Uterus (tissue), 4 donors: ENCODE data around the gene KANSL1. TPM values are rescaled to one million over a fixed set of nuclear protein-coding genes. Genes with fewer than 3 reads are reported as not detected.
"Not testable (repeated sequence)": the region's sequence is repeated elsewhere in the genome, so short reads cannot be mapped to it uniquely, and the experiment has no call there.

Source experiments
- DNase-seq, 2 donors: peaks; one replicate each; pipeline ENCODE4 v3.0.0-alpha.2; 2019 to 2020
- H3K27ac ChIP-seq, 2 donors: fragments of 200-600 bp; sonication (generic); 1 replicate in 1 of 2; 2 replicates in 1 of 2; pipeline ENCODE4 v1.5.1; 2016 to 2018
- H3K27me3 ChIP-seq, 2 donors: fragments of 200-600 bp; sonication (generic); one replicate each; pipeline ENCODE4 v1.5.1; 2018 to 2019; ENCODE audit warnings: control low read depth in 1 of 2
- H3K36me3 ChIP-seq, 2 donors: fragments of 200-600 bp; sonication (generic); one replicate each; pipeline ENCODE4 v1.5.1; 2019; ENCODE audit warnings: control low read depth in 1 of 2
- H3K4me1 ChIP-seq, 2 donors: fragments of 200-600 bp; sonication (generic); one replicate each; pipeline ENCODE4 v1.5.1; 2018 to 2019; ENCODE audit warnings: control low read depth in 1 of 2
- H3K4me3 ChIP-seq, 2 donors: fragments of 200-600 bp; sonication (generic); 1 replicate in 1 of 2; 2 replicates in 1 of 2; pipeline ENCODE4 v1.5.1; 2018 to 2019; ENCODE audit warnings: mild to moderate bottlenecking in 1 of 2
- H3K9me3 ChIP-seq, 2 donors: fragments of 200-600 bp; sonication (generic); one replicate each; pipeline ENCODE4 v1.5.1; 2019; ENCODE audit warnings: control low read depth in 1 of 2
- CTCF ChIP-seq, 4 experiments: fragments of 200-600 bp in 2 of 4; fragments of 450-650 bp in 2 of 4; sonication (generic) in 2 of 4; IDR thresholded peaks; one replicate each; pipeline ENCODE4 v1.5.1; 2016 to 2019; ENCODE audit warnings: antibody characterized with exemption in 4 of 4, mild to moderate bottlenecking in 2 of 4, moderate library complexity in 1 of 4
- POLR2A ChIP-seq, 2 donors: fragments of 450-650 bp; IDR thresholded peaks; one replicate each; pipeline ENCODE4 v1.6.1; 2016; ENCODE audit warnings: antibody characterized with exemption in 2 of 2, mild to moderate bottlenecking in 1 of 2, moderate library complexity in 1 of 2
- intact Hi-C: fragments of 100-400 bp; cut with DNase I; formaldehyde crosslinking; loops from one replicate; pipeline ENCODE4 v1.15.1; 2023; ENCODE audit warnings: low total_unique reads
- total RNA-seq, 4 donors: library from RNA; depleted of rRNA in 3 of 4; stranded (reverse); fragments of >200 nt in 3 of 4; gene quantifications; one replicate each; pipeline versions ENCODE4 v1.1.0 to v1.2.4, GENCODE V29; 2014 to 2023
- donor health status: DM: yes; HTN: yes; CAD: no.

KANSL1 gene
- total RNA-seq, 4 donors from 2014 or later, result 55.8 to 192 (median 146) TPM

DNA sequence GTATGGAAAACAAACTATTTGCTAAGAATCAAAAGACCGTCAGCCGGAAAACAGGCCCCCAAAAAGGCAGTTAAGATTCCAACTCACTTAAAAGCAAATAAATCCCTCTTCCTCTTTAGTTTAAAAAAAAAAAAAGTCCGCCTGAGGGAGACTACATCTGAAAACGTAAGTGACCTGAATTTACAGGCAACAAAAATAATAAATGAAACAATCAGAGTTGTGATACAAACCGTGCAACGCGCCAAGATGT lies 1.1 kb downstream of the KANSL1 start:
- TF ChIP-seq POLR2A (IDR thresholded peaks at IDR 0.05) (no peak), CTCF (IDR thresholded peaks at IDR 0.05) (no peak)
- Histone ChIP-seq H3K4me3 (peak overlapping the region; percentile 91 to 99), H3K27ac (peak overlapping the region; percentile 100), H3K36me3 (no peaks in the 10 kb centered on the region), H3K27me3 (no peaks in the 10 kb centered on the region), H3K9me3 (no peaks in the 10 kb centered on the region), H3K4me1 (peaks cover 4 to 11% of the 10 kb centered on the region in 2 donors)
- no peak for DNase-seq
- intact Hi-C loops, result loop anchor here (5.0 kb wide), 1 partner anchor 145 kb away; no protein-coding TSS in a partner anchor

DNA sequence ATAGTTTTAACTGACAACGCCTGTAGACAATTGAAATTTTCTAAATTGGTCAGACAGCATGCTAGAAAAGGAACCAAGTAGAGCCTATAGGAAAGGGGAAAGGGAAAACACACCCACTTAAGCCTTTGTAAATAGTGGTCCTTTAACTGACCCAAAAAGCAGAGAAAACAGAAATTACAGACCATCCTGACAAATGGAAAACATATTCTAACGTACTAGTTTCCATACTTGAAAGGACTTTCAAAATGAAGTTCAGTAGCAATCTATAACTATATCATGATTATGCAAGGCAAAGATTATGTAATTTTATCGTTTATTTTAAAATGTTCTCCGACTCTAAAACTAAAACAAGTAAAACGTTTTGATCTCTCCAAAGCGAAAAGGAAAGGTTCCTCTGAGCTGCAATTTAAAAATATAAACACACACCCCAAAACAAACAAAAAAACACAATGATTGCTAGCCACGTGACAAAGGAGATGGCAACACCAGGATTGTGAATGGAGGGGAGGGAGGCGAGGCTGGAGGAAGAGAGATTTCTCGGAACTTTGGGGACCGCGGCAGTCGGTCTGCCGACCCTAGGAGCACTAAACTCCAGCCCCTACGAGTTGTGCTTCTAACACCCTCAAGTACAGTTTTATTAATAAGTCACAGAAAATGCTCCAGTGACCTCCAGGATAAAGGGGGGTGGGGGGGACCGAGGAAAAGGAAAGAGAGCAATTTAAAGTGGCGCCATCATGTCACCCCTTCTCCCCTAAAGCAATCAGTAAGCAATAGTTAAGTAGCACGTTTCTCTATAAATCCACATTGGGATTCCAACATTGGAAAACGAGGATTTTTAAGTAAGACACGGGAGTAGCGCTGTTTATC lies 1.7 kb downstream of the KANSL1 start:
- H3K27me3 ChIP-seq, result no peaks in the 10 kb centered on the region
- no peaks in the 10 kb centered on the region for H3K9me3 ChIP-seq
- no peak for TF ChIP-seq CTCF (IDR thresholded peaks at IDR 0.05)
- TF ChIP-seq POLR2A (IDR thresholded peaks at IDR 0.05), result no peak
- peaks cover 4 to 11% of the 10 kb centered on the region in 2 donors for H3K4me1 ChIP-seq
- DNase-seq, result no peak
- peak overlapping the region; percentile 91 to 99 for H3K4me3 ChIP-seq
- no peaks in the 10 kb centered on the region for H3K36me3 ChIP-seq
- H3K27ac ChIP-seq, result peak overlapping the region; percentile 100
- intact Hi-C loops, result loop anchor here (5.0 kb wide), 1 partner anchor 144 kb away; no protein-coding TSS in a partner anchor

- no peak for TF ChIP-seq POLR2A (IDR thresholded peaks at IDR 0.05)
- TF ChIP-seq CTCF (IDR thresholded peaks at IDR 0.05), result no peak
- Histone ChIP-seq H3K4me3 (peak overlapping the region; percentile 91 to 99), H3K36me3 (no peaks in the 10 kb centered on the region), H3K4me1 (peaks cover 4 to 11% of the 10 kb centered on the region in 2 donors), H3K27me3 (no peaks in the 10 kb centered on the region), H3K9me3 (no peaks in the 10 kb centered on the region), H3K27ac (peak overlapping the region; percentile 100)
- no peak for DNase-seq
- intact Hi-C loops, result loop anchor here (5.0 kb wide), 1 partner anchor 143 kb away; no protein-coding TSS in a partner anchor
These were observed 2.5 kb downstream of the KANSL1 start for GRCh38 chr17:46190763-46191162.

DNA sequence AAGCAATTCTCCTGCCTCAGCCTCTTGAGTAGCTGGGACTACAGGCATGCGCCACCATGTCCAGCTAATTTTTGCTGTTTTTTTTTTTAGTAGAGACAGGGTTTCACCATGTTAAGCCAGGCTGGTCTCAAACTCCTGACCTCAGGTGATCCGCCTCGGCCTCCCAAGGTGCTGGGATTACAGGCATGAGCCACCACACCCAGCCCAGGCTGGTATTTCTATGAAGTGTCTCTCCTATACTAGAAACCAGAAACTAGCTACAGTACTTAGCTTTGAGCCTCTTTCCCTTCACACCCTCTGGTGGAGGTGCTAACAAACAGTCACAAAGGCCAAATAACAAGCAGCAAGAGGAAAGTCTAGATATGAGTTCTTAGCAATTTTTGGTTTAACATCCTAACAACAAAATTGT lies 6.4 kb downstream of the KANSL1 start:
- intact Hi-C loops, H3K36me3 ChIP-seq, H3K9me3 ChIP-seq, H3K27me3 ChIP-seq, H3K27ac ChIP-seq, H3K4me1 ChIP-seq, DNase-seq, H3K4me3 ChIP-seq: not testable (repeated sequence)
- TF ChIP-seq CTCF (IDR thresholded peaks at IDR 0.05), result peak in 1 of 4 experiments; percentile 11

- Histone ChIP-seq H3K9me3 (no peaks in the 10 kb centered on the region), H3K27me3 (no peaks in the 10 kb centered on the region), H3K4me1 (no peaks in the 10 kb centered on the region), H3K4me3 (no peak overlapping the region), H3K36me3 (no peaks in the 10 kb centered on the region), H3K27ac (no peak overlapping the region)
- intact Hi-C loops, result no loop called here
- TF ChIP-seq POLR2A (IDR thresholded peaks at IDR 0.05) (no peak), CTCF (IDR thresholded peaks at IDR 0.05) (no peak)
- DNase-seq, result no peak
These were observed 8.5 kb downstream of the KANSL1 start for GRCh38 chr17:46184696-46185095.

GRCh38 chr17:46183383-46183782 lies 9.8 kb downstream of the KANSL1 start:
- H3K9me3 ChIP-seq, H3K36me3 ChIP-seq, intact Hi-C loops, H3K27me3 ChIP-seq, H3K4me3 ChIP-seq, H3K27ac ChIP-seq, H3K4me1 ChIP-seq, DNase-seq: not testable (repeated sequence)
